HG02885 (cell line): ENCODE data around the gene ARID3B.
"Not testable (repeated sequence)": the region's sequence is repeated elsewhere in the genome, so short reads cannot be mapped to it uniquely, and the experiment has no call there.

Experiments used
- ATAC-seq: cut with Tn5 transposase; IDR thresholded peaks from one replicate; pipeline ENCODE4 v1.9.1; 2021; ENCODE audit warnings: mild to moderate bottlenecking; ENCODE audit not compliant: unreplicated experiment, poor library complexity

The ARID3B gene

GRCh38 chr15:74540761-74541493 is at the start of gene ARID3B:
Gene ARID3B, plus strand, starts transcription at chr15:74541220. Its CDS starts 2,717 bp downstream, at chr15:74543937.
- peak; percentile 85 for ATAC-seq

GRCh38 chr15:74496648-74497047 is 44.4 kb upstream of the ARID3B start:
- no peak for ATAC-seq

- ATAC-seq = no peak
Observed at GRCh38 chr15:74497584-74497983, 43.4 kb upstream of the ARID3B start.

- no peak for ATAC-seq
Observed at GRCh38 chr15:74499366-74499765, 41.7 kb upstream of the ARID3B start.

- no peak for ATAC-seq
Observed at GRCh38 chr15:74500401-74500800, 40.6 kb upstream of the ARID3B start.

- no peak for ATAC-seq
Observed at GRCh38 chr15:74502301-74502700, 38.7 kb upstream of the ARID3B start.

GRCh38 chr15:74504418-74504817 is 36.6 kb upstream of the ARID3B start:
- ATAC-seq = no peak

- ATAC-seq = no peak
Observed at GRCh38 chr15:74504836-74505235, 36.2 kb upstream of the ARID3B start.

GRCh38 chr15:74505837-74506514 is 35.0 kb upstream of the ARID3B start:
- ATAC-seq = no peak

GRCh38 chr15:74506515-74506840 is 34.5 kb upstream of the ARID3B start:
- ATAC-seq = no peak

- no peak for ATAC-seq
Observed at GRCh38 chr15:74511583-74511982, 29.4 kb upstream of the ARID3B start.

- ATAC-seq = not testable (repeated sequence)
Observed at GRCh38 chr15:74514059-74514458, 27.0 kb upstream of the ARID3B start.

GRCh38 chr15:74517096-74517495 is 23.9 kb upstream of the ARID3B start:
- no peak for ATAC-seq

- ATAC-seq = no peak
Observed at GRCh38 chr15:74519311-74519710, 21.7 kb upstream of the ARID3B start.

- no peak for ATAC-seq
Observed at GRCh38 chr15:74520407-74520806, 20.6 kb upstream of the ARID3B start.

GRCh38 chr15:74523982-74524381 is 17.0 kb upstream of the ARID3B start:
- ATAC-seq = no peak

GRCh38 chr15:74525309-74525708 is 15.7 kb upstream of the ARID3B start:
- ATAC-seq = no peak

- ATAC-seq = no peak
Observed at GRCh38 chr15:74525945-74526344, 15.1 kb upstream of the ARID3B start.

GRCh38 chr15:74528876-74529275 is 12.1 kb upstream of the ARID3B start:
- ATAC-seq = no peak

- no peak for ATAC-seq
Observed at GRCh38 chr15:74529921-74530320, 11.1 kb upstream of the ARID3B start.

- no peak for ATAC-seq
Observed at GRCh38 chr15:74530771-74531143, 10.3 kb upstream of the ARID3B start.
